ENCODE results near the gene NPDC1. TPM values are rescaled to one million over a fixed set of nuclear protein-coding genes. Genes with fewer than 3 reads are reported as not detected.

NPDC1 gene
- total RNA-seq, 1 donor = 23.8 TPM

GRCh38 chr9:137015540-137015930 is 30.4 kb downstream of the NPDC1 start:
- DNase-seq (ENCODE audit: low read depth) = no peak
- H3K4me3 ChIP-seq (ENCODE audit: low read depth, low read length) = no peak overlapping the region
- TF ChIP-seq CTCF (IDR thresholded peaks at IDR 0.05; ENCODE audit: insufficient read depth, low read length) = no peak

DNA sequence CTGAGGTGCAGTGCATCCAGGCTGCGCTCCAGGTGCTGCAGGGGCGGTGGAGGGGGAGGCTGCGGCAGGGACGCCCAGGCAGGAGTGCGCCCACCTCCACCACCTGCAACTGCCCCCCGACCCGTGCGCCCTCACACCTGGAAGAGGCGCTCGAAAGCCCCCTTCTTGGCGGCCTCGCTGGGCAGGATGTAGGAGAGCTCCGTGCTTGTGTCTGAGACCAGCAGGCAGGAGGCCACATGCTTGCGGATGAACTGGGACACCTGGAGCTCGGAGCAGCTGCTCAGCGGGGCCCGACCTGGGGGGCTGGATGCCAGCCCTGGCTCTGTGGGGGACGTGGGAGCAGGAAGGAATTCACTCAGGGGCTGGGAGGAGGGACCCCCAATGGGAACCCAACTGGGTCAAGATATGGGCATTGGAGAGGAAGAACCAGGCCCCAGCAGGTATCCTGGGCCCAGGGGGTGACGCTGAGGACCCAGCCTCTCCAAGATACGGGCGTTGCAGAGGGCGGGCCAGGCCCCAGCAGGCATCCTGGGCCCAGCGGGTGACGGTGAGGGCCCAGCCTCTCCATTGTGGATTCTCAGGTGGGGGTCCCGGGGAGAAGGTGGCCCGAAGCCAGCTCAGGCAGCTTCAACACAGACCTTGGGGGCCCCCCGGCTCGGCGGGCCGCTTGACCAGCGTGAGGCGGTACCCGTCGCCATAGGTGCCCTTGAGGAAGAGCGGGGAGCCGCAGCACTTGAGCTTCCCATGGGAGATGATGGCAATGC is 31.0 kb downstream of the NPDC1 start:
- no peak overlapping the region for H3K4me3 ChIP-seq (ENCODE audit: low read depth, low read length)
- no peak for TF ChIP-seq CTCF (IDR thresholded peaks at IDR 0.05; ENCODE audit: insufficient read depth, low read length)
- no peak for DNase-seq (ENCODE audit: low read depth)

- no peak for DNase-seq (ENCODE audit: low read depth)
- no peak for TF ChIP-seq CTCF (IDR thresholded peaks at IDR 0.05; ENCODE audit: insufficient read depth, low read length)
- H3K4me3 ChIP-seq (ENCODE audit: low read depth, low read length) = no peak overlapping the region
These were observed 31.8 kb downstream of the NPDC1 start for GRCh38 chr9:137014166-137014565.

DNA sequence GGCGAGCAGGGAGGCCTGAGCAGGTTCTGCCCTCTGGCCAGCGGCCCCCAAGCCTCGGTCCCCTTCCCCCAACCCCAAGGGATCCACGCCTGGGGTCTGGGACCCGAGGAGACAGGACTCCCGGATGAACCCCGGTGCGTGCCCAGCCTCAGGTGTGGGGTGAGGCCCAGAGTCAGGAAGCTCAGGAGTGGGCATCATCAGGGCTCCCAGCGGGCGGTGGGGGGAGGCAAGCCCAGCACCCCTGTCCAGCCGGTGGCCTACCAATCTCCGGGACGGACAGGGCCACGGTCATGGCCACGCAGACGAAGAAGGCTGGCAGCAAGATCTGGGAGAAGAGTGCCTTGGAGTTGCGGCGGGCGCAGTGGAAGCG is 32.4 kb downstream of the NPDC1 start:
- no peak for TF ChIP-seq CTCF (IDR thresholded peaks at IDR 0.05; ENCODE audit: insufficient read depth, low read length)
- H3K4me3 ChIP-seq (ENCODE audit: low read depth, low read length) = no peak overlapping the region
- no peak for DNase-seq (ENCODE audit: low read depth)

GRCh38 chr9:137012694-137013570 is 33.0 kb downstream of the NPDC1 start:
- DNase-seq (ENCODE audit: low read depth) = no peak
- no peak for TF ChIP-seq CTCF (IDR thresholded peaks at IDR 0.05; ENCODE audit: insufficient read depth, low read length)
- H3K4me3 ChIP-seq (ENCODE audit: low read depth, low read length) = no peak overlapping the region

DNA sequence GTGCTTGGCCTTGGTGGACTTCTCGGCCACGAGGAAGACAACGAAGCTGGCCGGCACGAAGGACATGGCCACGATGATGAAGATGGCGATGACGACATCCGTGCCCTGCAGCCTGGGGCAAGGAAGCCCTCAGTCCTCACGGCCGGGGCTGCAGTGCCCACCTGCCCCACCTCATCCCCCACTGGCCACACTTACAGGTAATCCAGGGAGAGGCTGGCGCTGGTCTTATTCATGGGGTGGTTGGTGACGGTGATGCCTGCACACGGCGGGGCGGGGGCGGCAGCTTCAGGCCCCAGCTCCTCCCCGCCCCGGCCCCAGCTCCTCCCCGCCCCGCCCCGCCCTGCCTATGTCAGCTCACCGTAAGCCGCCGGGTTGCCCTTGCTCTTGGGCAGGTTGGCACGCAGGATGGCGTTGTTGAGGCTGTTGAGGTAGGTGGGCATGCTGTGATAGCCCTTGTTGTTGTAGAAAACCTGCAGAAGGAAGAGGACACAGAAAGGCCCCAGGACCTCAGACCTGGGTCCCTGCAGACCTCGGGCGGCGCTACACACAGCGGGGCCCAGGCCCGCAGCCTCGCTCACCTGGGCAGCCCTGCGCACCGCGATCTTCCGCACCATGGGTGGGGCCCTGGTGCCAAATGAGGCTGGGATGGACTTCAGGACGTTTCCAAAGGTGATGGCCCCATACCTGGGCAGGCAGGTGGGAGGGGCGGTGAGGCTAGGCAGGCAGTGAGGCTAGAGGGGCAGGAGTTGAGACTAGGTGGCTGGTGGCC is 33.9 kb downstream of the NPDC1 start:
- H3K4me3 ChIP-seq (ENCODE audit: low read depth, low read length) = no peak overlapping the region
- DNase-seq (ENCODE audit: low read depth) = no peak
- no peak for TF ChIP-seq CTCF (IDR thresholded peaks at IDR 0.05; ENCODE audit: insufficient read depth, low read length)

All from fibroblast of the aortic adventitia (primary cell).